Ramos (cell line): ENCODE measurements around the gene NUMBL.

Experiments used
- in situ Hi-C: fragments of 300-500 bp; cut with MboI; formaldehyde crosslinking; loops from one replicate; pipeline ENCODE4 v1.14.3; 2022; ENCODE audit warnings: low sequenced_read_pairs; ENCODE audit not compliant: unreplicated experiment

Gene NUMBL

GRCh38 chr19:40668991-40669614 is 21.3 kb downstream of the NUMBL start:
- in situ Hi-C loops: no loop called here

- in situ Hi-C loops: no loop called here
Measured at GRCh38 chr19:40667602-40668001, 22.8 kb downstream of the NUMBL start.

- in situ Hi-C loops: no loop called here
Measured at GRCh38 chr19:40666803-40667438, 23.5 kb downstream of the NUMBL start.

- in situ Hi-C loops: no loop called here
Measured at GRCh38 chr19:40663695-40664692, 26.5 kb downstream of the NUMBL start.

- in situ Hi-C loops: no loop called here
Measured at GRCh38 chr19:40662925-40663694, 27.3 kb downstream of the NUMBL start.

GRCh38 chr19:40661616-40662015 is 28.8 kb downstream of the NUMBL start:
- in situ Hi-C loops: no loop called here

GRCh38 chr19:40659566-40659965 is 30.9 kb downstream of the NUMBL start:
- in situ Hi-C loops: loop anchor here (10.0 kb wide), 2 partner anchors 155 to 485 kb away; no protein-coding TSS in a partner anchor

- in situ Hi-C loops: loop anchor here (10.0 kb wide), 2 partner anchors 156 to 486 kb away; no protein-coding TSS in a partner anchor
Measured at GRCh38 chr19:40659116-40659515, 31.3 kb downstream of the NUMBL start.

- in situ Hi-C loops: loop anchor here (10.0 kb wide), 2 partner anchors 157 to 487 kb away; no protein-coding TSS in a partner anchor
Measured at GRCh38 chr19:40658031-40658430, 32.4 kb downstream of the NUMBL start.

GRCh38 chr19:40655684-40656083 is 34.8 kb downstream of the NUMBL start:
- in situ Hi-C loops: loop anchor here (10.0 kb wide), 2 partner anchors 159 to 489 kb away; no protein-coding TSS in a partner anchor

GRCh38 chr19:40652303-40652702 is 38.1 kb downstream of the NUMBL start:
- in situ Hi-C loops: loop anchor here (10.0 kb wide), 2 partner anchors 162 to 492 kb away; no protein-coding TSS in a partner anchor

- in situ Hi-C loops: loop anchor here (10.0 kb wide), 2 partner anchors 164 to 494 kb away; no protein-coding TSS in a partner anchor
Measured at GRCh38 chr19:40650749-40651305, 39.6 kb downstream of the NUMBL start.

GRCh38 chr19:40649903-40650675 is 40.4 kb downstream of the NUMBL start:
- in situ Hi-C loops: loop anchor here (10.0 kb wide), 2 partner anchors 165 to 495 kb away; no protein-coding TSS in a partner anchor

- in situ Hi-C loops: no loop called here
Measured at GRCh38 chr19:40646743-40647254, 43.7 kb downstream of the NUMBL start.

GRCh38 chr19:40642757-40643305 is 47.6 kb downstream of the NUMBL start:
- in situ Hi-C loops: no loop called here

GRCh38 chr19:40642051-40642706 is 48.3 kb downstream of the NUMBL start:
- in situ Hi-C loops: no loop called here

- in situ Hi-C loops: no loop called here
Measured at GRCh38 chr19:40641281-40641680, 49.2 kb downstream of the NUMBL start.

GRCh38 chr19:40640744-40641143 is 49.7 kb downstream of the NUMBL start:
- in situ Hi-C loops: no loop called here
